ENCODE results near the gene PLXNB3. TPM values are rescaled to one million over a fixed set of nuclear protein-coding genes. Genes with fewer than 3 reads are reported as not detected.

PLXNB3 gene
- total and polyA plus RNA-seq, 2 of the 13 experiments (the other 11 are each of a cell fraction or from before 2014, with no cell fraction given): 3.0 to 6.9 TPM

- DNase-seq (ENCODE audit: low spot score): no peak
- Histone ChIP-seq H4K20me1 (ENCODE audit: insufficient read depth, low read length) (no peaks in the 10 kb centered on the region), H3K4me2 (ENCODE audit: low read depth, low read length) (no peak overlapping the region), H3K9me3 (ENCODE audit: low read length) (no peaks in the 10 kb centered on the region), H3K27me3 (ENCODE audit: control insufficient read depth in 1 of 2, insufficient read depth in 2 of 2, low read length in 2 of 2) (peaks cover 3 to 40% of the 10 kb centered on the region in 2 experiments; a peak in 3 of 5 replicates), H3K79me2 (ENCODE audit: insufficient read depth, low read length) (no peaks in the 10 kb centered on the region), H3K4me3 (replicated peaks in 1 of 3; ENCODE audit: insufficient read depth in 1 of 3, low read depth in 2 of 3, low read length in 3 of 3) (no peak overlapping the region), H3K4me1 (ENCODE audit: insufficient read depth, low read length) (no peaks in the 10 kb centered on the region), H3K36me3 (replicated peaks in 1 of 2; ENCODE audit: control insufficient read depth in 1 of 2, insufficient read depth in 2 of 2, low read length in 2 of 2) (no peaks in the 10 kb centered on the region), H3K9ac (ENCODE audit: insufficient read depth, low read depth, low read length) (no peak overlapping the region), H3K27ac (ENCODE audit: extremely low read length, insufficient read depth, low read length) (no peak overlapping the region), H2AFZ (ENCODE audit: low read length) (no peak overlapping the region)
- BruUV-seq (replicated peaks): no TSS peak
- ChIA-PET CTCF (ENCODE audit: low intra/inter-chr PET ratio, low total read pairs) (no interaction called here), POLR2A (no interaction called here)
- in situ Hi-C loops (cut with HindIII; ENCODE audit: extremely low pct_ligation_motif_present, low pct_unique_long_range_greater_than_20kb): no loop called here
- no peak for FAIRE-seq
- WGBS (ENCODE audit: low lambda C conversion rate): 50% methylated on average over 1 of the region's 19 CpGs
- intact Hi-C loops (cut with micrococcal nuclease; ENCODE audit: unreplicated experiment): no loop called here
- no peak for TF ChIP-seq RBM39 (IDR thresholded peaks at IDR 0.05; ENCODE audit: low read depth, low read length, poor library complexity, severe bottlenecking)
- no peak for TF ChIP-seq CC2D1A (CRISPR knock-in tag; IDR thresholded peaks at IDR 0.05)
- no peak for TF ChIP-seq REPIN1 (CRISPR knock-in tag; IDR thresholded peaks at IDR 0.05; ENCODE audit: borderline replicate concordance, low read depth)
- no peak for ATAC-seq
Observed at GRCh38 chrX:153807976-153808375, 43.9 kb downstream of the PLXNB3 start.

DNA sequence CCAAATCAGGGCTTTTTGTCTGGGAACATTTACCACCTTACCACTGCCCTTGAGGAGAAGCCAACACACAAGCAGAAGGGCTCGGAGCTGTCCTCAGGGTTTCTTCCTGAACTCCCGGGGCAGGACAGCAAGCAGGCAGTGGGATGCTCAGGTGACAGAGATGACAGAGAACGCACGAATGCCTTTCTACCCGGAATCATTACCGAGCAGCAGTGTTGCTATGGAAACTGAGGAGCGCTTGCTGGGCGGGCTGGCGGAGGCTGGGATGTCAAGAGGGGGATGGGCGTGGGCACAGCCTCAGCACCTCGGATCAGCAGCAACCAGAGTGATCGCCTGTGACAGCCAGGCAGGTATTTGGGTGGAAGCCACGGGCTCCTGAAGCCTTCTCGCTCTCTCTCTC lies 48.2 kb downstream of the PLXNB3 start:
- CTCF ChIA-PET (ENCODE audit: low intra/inter-chr PET ratio, low total read pairs): no interaction called here
- no peak overlapping the region for H3K4me3 ChIP-seq (replicated peaks in 1 of 3; ENCODE audit: insufficient read depth in 1 of 3, low read depth in 2 of 3, low read length in 3 of 3)
- DNase-seq (ENCODE audit: low spot score) (no peak), FAIRE-seq (no peak), ATAC-seq (no peak)
- H3K79me2 ChIP-seq (ENCODE audit: insufficient read depth, low read length): no peaks in the 10 kb centered on the region
- in situ Hi-C loops (cut with HindIII; ENCODE audit: extremely low pct_ligation_motif_present, low pct_unique_long_range_greater_than_20kb): no loop called here
- intact Hi-C loops (cut with micrococcal nuclease; ENCODE audit: unreplicated experiment): no loop called here
- H3K36me3 ChIP-seq (replicated peaks in 1 of 2; ENCODE audit: control insufficient read depth in 1 of 2, insufficient read depth in 2 of 2, low read length in 2 of 2): no peaks in the 10 kb centered on the region
- H2AFZ ChIP-seq (ENCODE audit: low read length): no peak overlapping the region
- no TSS peak for BruUV-seq (replicated peaks)
- 0% methylated on average over 1 of the region's 14 CpGs for WGBS (ENCODE audit: low lambda C conversion rate)
- H3K9me3 ChIP-seq (ENCODE audit: low read length): no peaks in the 10 kb centered on the region
- TF ChIP-seq, protein P1, sequence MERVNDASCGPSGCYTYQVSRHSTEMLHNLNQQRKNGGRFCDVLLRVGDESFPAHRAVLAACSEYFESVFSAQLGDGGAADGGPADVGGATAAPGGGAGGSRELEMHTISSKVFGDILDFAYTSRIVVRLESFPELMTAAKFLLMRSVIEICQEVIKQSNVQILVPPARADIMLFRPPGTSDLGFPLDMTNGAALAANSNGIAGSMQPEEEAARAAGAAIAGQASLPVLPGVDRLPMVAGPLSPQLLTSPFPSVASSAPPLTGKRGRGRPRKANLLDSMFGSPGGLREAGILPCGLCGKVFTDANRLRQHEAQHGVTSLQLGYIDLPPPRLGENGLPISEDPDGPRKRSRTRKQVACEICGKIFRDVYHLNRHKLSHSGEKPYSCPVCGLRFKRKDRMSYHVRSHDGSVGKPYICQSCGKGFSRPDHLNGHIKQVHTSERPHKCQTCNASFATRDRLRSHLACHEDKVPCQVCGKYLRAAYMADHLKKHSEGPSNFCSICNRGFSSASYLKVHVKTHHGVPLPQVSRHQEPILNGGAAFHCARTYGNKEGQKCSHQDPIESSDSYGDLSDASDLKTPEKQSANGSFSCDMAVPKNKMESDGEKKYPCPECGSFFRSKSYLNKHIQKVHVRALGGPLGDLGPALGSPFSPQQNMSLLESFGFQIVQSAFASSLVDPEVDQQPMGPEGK (CRISPR knock-in tag; IDR thresholded peaks at IDR 0.05): no peak
- H3K4me1 ChIP-seq (ENCODE audit: insufficient read depth, low read length): no peaks in the 10 kb centered on the region
- H4K20me1 ChIP-seq (ENCODE audit: insufficient read depth, low read length): no peaks in the 10 kb centered on the region
- H3K4me2 ChIP-seq (ENCODE audit: low read depth, low read length): no peak overlapping the region
- H3K9ac ChIP-seq (ENCODE audit: insufficient read depth, low read depth, low read length): no peak overlapping the region
- no peak overlapping the region for H3K27ac ChIP-seq (ENCODE audit: extremely low read length, insufficient read depth, low read length)
- H3K27me3 ChIP-seq (ENCODE audit: control insufficient read depth in 1 of 2, insufficient read depth in 2 of 2, low read length in 2 of 2): peaks cover 3 to 15% of the 10 kb centered on the region in 2 experiments; a peak in 3 of 5 replicates
- POLR2A ChIA-PET: no interaction called here

Data from HepG2 (cell line).